ENCODE results near the gene TMX2.
"Not testable (repeated sequence)": the region's sequence is repeated elsewhere in the genome, so short reads cannot be mapped to it uniquely, and the experiment has no call there.

The TMX2 gene

GRCh38 chr11:57712256-57713150 lies at the start of gene TMX2:
Gene TMX2, plus strand, starts transcription at chr11:57712593. Its CDS starts 26 bp downstream, at chr11:57712619.
- DNase-seq (ENCODE audit: low read depth in 2 of 2) = peak; percentile 83 to 84

- no peak for DNase-seq (ENCODE audit: low read depth in 2 of 2)
Observed at GRCh38 chr11:57662893-57663292, 49.5 kb upstream of the TMX2 start.

GRCh38 chr11:57663975-57664374 lies 48.4 kb upstream of the TMX2 start:
- DNase-seq (ENCODE audit: low read depth in 2 of 2) = no peak

GRCh38 chr11:57667117-57667735 lies 45.2 kb upstream of the TMX2 start:
- peak; percentile 86 to 89 for DNase-seq (ENCODE audit: low read depth in 2 of 2)

- DNase-seq (ENCODE audit: low read depth in 2 of 2) = peak; percentile 99
Observed at GRCh38 chr11:57667736-57668433, 44.5 kb upstream of the TMX2 start, which contains the start of gene ZDHHC5. Gene ZDHHC5, plus strand, starts transcription at chr11:57668114. Its CDS starts 4,977 bp downstream, at chr11:57673091.

- DNase-seq (ENCODE audit: low read depth in 2 of 2) = peak in 1 of 2 donors; percentile 32
Observed at GRCh38 chr11:57668434-57668782, 44.0 kb upstream of the TMX2 start.

DNA sequence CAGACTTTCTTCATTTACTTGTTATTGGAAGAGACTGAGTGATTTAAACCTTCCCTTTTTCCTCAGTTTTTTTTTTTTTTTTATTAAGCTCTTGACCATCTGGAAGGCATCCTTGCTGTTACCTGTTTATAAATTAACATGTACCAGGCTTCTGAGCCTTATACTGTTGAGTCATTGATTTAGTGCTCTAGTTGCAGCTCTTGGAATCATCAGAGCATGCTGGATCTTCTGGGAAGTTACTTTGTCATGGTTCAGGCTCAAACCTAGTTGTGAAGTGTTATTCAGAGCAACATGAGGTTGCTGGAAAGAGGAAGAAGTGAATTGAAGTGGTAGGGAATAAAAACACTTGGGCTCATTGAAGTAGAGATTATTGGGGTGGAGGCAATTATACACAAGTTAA lies 38.1 kb upstream of the TMX2 start:
- DNase-seq (ENCODE audit: low read depth in 2 of 2) = no peak

DNA sequence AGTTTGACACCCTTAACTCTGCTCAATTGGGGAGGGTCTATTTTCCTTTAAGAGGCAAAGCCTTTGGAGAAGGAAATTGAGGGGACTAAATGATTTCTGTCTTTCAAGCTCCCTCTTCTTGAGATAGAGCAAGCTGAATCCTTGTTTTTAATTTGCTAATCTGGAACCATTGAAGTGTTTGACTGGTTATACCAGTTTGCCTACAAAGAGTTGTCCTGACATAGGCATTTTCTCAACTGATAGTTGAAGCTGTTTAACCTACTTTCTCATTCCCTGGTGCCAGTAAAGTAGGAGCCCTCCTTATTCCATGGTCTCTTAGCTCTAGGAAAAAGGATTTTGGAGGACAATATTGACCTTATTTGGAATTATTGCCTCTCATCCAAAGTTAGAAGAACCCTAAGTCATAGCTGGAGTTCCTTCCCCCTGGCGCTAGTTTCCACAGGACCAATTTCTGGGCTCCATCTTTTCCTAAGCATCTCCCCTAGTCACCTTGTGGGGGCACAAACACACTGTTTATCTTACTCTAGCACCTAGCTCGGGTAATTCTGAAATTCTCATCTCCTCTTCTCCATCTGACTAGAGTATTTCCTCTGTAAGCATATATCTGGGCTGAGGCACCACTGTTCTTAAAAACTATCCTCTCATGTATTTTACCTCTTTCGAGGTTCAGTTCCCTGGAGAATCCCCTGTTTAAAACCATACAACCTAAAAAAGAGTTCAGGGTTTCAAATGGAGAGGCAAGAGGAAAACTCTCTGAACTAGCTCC lies 37.0 kb upstream of the TMX2 start:
- DNase-seq (ENCODE audit: low read depth in 2 of 2) = no peak

DNA sequence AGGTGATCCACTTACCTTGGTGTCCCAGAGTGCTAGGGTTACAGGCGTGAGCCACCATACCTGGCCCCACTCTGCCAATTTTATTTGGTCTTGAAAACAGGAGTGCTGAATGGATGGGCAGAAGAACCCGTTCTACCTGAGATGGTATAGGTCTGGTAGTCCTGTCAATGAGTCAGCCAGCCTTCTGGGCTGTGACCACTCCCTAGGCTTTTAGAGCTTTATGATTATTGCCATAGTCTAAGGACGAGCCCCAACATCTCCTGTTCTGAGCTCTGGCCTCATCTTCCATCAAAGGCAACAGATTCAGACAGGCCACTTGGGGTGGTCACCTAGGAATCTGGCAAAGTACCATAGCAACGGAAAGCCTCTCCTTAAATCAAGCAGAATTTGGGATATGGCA lies 33.0 kb upstream of the TMX2 start:
- no peak for DNase-seq (ENCODE audit: low read depth in 2 of 2)

GRCh38 chr11:57680552-57680874 lies 31.9 kb upstream of the TMX2 start:
- DNase-seq (ENCODE audit: low read depth in 2 of 2) = no peak

DNA sequence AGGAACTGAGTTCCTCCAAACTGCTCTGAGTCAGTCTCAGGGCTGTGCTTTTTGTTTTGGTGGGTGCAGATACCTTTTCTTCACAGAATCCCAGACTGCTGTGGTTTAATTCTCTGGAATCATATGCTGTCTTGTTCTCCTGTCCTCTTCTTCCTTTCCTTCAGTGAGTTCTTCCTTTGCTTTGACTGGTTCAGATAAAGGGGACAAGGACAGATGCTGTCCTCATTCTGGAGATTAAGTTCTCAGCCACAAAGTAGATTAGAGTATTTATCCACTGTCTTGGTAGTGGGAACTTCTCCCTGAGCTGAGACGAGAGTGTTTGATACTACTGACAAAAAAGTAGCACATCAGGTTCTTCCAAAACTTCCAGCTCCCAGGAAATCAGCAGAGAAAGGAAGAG lies 31.2 kb upstream of the TMX2 start:
- no peak for DNase-seq (ENCODE audit: low read depth in 2 of 2)

DNA sequence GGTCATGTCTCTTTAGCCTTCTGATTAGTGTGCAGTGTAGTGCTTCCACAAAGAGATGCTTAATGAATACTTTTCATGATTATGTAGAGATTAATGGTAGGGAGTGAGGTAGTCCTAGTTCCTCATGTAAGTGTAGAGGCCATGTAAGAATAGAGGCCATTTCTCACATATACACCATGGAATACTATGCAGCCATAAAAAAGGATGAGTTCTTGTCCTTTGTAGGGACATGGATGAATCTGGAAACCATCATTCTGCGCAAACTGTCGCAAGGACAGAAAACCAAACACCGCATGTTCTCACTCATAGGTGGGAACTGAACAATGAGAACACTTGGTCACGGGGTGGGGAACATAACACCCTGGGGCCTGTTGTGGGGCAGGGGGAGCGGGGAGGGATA lies 21.9 kb upstream of the TMX2 start:
- DNase-seq (ENCODE audit: low read depth in 2 of 2) = not testable (repeated sequence)

- DNase-seq (ENCODE audit: low read depth in 2 of 2) = no peak
Observed at GRCh38 chr11:57698843-57699365, 13.5 kb upstream of the TMX2 start.

DNA sequence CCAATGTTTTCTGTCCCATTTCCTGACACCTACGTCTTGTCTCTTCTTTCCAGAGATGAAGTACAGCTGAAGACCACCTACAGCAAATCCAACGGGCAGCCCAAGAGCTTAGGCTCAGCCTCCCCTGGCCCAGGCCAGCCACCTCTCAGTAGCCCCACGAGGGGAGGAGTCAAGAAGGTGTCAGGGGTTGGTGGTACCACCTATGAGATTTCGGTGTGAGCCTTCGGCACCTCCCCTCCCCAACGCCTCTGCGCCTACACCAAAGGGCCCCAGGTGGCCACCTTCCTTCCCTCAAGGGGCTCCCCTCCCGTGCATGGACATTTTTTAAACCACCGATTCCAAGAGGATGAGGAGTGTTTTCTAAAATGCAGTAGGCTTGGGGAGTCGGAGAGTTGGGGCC lies 12.6 kb upstream of the TMX2 start:
- no peak for DNase-seq (ENCODE audit: low read depth in 2 of 2)

- DNase-seq (ENCODE audit: low read depth in 2 of 2) = no peak
Observed at GRCh38 chr11:57700425-57700824, 12.0 kb upstream of the TMX2 start.

DNA sequence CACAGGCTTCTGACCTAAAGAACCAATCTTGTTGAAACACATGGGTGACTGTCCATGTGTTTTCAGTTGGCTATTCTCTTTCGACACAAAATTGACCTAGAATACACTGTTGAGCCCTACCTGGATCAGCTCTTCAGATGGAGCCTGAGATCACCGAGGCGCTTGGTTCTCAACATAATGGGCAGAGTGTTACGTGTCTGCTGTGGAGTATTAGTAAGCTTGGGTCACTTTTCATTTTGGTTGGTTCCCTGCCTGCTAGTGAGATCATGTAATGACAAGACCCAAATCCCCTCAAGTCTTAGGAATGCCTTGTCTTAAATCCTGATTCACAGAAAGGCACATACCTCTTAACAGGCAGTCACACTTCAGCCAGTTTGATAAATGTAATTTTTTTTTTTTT lies 9.1 kb upstream of the TMX2 start:
- no peak for DNase-seq (ENCODE audit: low read depth in 2 of 2)

DNA sequence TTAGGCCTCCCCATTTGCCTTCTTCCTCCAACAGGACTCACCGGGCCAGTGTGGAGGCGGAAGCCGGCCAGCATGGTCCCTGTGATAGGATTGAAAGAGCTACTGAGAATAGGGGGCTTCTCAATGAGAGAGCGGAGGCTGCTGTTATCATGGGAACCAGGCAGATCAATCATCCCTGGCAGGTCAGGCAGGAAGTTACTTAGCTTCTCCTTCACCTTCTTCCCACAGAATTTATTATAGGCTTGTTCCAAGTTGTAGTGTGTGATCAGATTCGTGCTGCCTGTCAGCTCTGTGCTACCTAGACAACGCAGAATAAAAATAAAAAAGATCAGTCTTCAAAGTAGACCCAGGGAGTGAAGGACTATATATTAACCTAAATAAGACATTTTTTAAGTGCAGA lies 7.5 kb upstream of the TMX2 start:
- DNase-seq (ENCODE audit: low read depth in 2 of 2) = no peak

DNA sequence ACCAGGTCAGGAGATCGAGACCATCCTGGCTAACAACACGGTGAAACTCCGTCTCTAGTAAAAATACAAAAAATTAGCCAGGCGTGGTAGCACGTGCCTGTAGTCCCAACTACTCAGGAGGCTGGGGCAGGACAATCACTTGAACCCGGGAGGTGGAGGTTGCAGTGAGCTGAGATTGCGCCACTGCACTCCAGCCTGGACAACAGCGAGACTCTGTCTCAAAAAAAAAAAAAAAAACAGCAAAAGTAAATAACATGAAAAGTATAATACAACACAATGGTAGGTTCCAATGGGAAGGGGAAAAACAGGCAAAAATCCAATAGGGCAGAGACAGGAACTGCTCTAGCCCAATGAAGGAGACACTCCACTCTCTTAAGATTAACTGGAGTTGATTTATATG lies 7.0 kb upstream of the TMX2 start:
- not testable (repeated sequence) for DNase-seq (ENCODE audit: low read depth in 2 of 2)

DNA sequence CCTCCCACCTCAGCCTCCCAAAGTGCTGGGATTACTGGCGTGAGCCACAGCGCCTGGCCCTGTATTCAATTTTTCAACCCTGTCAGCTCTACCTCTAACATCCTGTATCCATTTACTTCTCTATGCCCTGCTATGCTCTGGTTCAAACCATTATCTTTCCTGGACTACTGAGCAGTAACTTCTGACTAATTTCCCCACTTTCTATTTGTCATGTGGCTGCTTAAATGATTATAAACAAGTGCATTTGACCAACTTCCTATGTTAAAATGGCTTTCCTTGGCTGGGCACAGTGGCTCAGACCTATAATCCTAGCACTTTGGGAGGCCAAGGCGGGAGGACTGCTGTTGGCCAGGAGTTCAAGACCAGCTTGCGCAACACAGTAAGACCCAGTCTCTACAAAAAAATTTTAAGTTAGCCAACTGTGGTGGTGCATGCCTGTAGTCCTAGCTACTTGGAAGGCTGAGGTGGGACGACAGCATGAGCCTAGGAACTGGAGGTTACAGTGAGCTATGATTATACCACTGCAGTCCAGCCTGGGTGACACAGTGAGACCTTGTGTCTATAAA lies 2.5 kb upstream of the TMX2 start:
- no peak for DNase-seq (ENCODE audit: low read depth in 2 of 2)

DNA sequence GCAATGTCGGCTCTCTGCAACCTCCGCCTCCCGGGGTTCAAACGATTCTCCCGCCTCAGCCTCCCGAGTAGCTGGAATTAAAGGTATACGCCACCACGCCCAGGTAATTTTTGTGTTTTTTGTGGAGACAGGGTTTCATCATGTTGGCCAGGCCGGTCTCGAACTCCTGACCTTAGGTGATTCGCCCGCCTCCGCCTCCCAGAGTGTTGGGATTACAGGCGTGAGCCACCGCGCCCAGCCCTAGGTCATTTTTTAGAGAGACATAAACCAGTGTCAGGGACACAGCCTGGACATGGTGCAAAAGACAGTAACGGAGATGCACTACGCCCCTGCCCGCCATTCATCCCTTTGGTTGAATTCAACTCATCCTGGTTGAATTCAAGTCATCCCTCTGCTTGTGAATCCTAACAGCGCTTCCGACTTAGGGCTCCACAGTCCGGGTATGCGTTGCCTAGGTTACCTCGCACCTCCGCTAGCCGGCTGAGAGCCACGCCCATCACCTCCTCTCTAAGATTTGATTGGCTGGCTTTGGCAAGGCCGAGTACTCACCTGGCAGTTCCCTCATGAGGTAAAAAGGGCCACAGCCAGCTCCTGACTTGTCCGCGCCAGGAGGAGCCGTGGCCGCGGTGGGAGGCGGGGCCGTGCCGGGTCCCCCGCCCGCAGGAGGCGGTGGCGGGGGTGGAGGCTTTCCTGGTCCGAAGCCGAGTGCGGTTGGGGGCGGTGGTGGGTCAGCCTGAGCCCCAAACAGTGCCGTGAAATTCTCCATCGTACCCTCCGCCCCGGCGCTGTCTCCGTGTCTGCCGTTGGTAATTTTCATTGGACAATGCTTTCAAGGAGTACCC lies 758 bp upstream of the TMX2 start, which contains the start of gene MED19:
Gene MED19 (minus strand): TSS at position 802 of the 842 bp plus-strand sequence. CDS start 36 bp downstream, at position 766.
- peak; percentile 60 to 70 for DNase-seq (ENCODE audit: low read depth in 2 of 2)

All from stimulated activated CD8-positive, alpha-beta memory T cell treated with anti-CD3 and anti-CD28 coated beads, Interleukin-15, amount 100 ng/mL, for 48 hours (primary cell).